Esophagus (tissue), 2 donors: Measurements from ENCODE around the gene PDE4D. TPM values are rescaled to one million over a fixed set of nuclear protein-coding genes. Genes with fewer than 3 reads are reported as not detected.
"Not testable (repeated sequence)": the region's sequence is repeated elsewhere in the genome, so short reads cannot be mapped to it uniquely, and the experiment has no call there.

Experiments
- H3K27ac ChIP-seq, 2 donors: one replicate each; pipeline ENCODE4 v1.5.1; 2013; ENCODE audit warnings: low read depth in 2 of 2, mild to moderate bottlenecking in 2 of 2, inconsistent platforms in 1 of 2, low read length in 1 of 2, moderate library complexity in 1 of 2
- H3K27me3 ChIP-seq, 2 donors: one replicate each; pipeline ENCODE4 v1.6.1; 2013; ENCODE audit warnings: low read length in 2 of 2, control low read depth in 1 of 2, mild to moderate bottlenecking in 1 of 2; ENCODE audit not compliant: insufficient read depth in 2 of 2, control insufficient read depth in 1 of 2
- H3K36me3 ChIP-seq, 2 donors: one replicate each; pipeline ENCODE4 v1.6.1; 2013; ENCODE audit warnings: low read length in 1 of 2; ENCODE audit not compliant: control insufficient read depth in 2 of 2, insufficient read depth in 2 of 2
- H3K4me1 ChIP-seq, 2 donors: one replicate each; pipeline ENCODE4 v1.6.1; 2013; ENCODE audit warnings: low read length in 1 of 2; ENCODE audit not compliant: control insufficient read depth in 2 of 2, insufficient read depth in 2 of 2
- H3K4me3 ChIP-seq, 2 donors: one replicate each; pipeline ENCODE4 v1.5.1; 2013; ENCODE audit warnings: low read length in 2 of 2, mild to moderate bottlenecking in 2 of 2, low read depth in 1 of 2, moderate library complexity in 1 of 2
- H3K9me3 ChIP-seq, 2 donors: one replicate each; pipeline ENCODE4 v1.6.1; 2013; ENCODE audit warnings: mild to moderate bottlenecking in 2 of 2, low read depth in 1 of 2, low read length in 1 of 2, moderate library complexity in 1 of 2; ENCODE audit not compliant: control insufficient read depth in 2 of 2, insufficient read depth in 1 of 2
- WGBS, 2 donors: extraction: QIAGEN DNeasy Blood & Tissue Kit; methylation state at CpG; one replicate each; pipeline ENCODE4 v1.1.7; 2013; 5-methylcytosine and 5-hydroxymethylcytosine counted together
- polyA plus RNA-seq, 2 donors: library from polyadenylated mRNA; stranded (reverse); fragments of 200-250 nt; gene quantifications; one replicate each; pipeline ENCODE4 v1.2.3, GENCODE V29; 2013
- donor health status: healthy with polysubstance abuse.
- donor health status: Bipolar disorder and iron deficiency.

The PDE4D gene
- polyA plus RNA-seq, 2 donors, result 1.5 to 2.5 TPM

DNA sequence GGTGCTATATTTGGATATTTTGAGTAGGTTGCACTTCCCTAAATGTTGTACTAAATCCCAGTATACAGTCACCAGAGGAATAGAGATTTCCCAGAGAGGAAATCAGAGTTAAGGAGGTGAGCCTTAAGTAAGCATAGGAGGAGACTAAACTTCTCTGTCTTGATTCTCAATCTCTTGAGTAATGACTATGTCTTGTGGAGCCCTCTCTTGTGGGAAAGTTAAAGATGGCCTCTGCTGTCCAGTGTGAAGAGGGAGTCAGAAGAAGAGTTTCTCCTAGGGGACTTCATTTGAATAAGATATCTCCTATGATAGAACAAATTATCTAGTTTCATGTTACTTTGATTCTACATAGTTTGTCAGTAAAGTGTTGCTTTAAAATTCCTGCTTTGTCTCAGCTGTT lies 502.5 kb downstream of the PDE4D start:
- Histone ChIP-seq H3K27ac (no peak overlapping the region), H3K27me3 (no peaks in the 10 kb centered on the region), H3K36me3 (no peaks in the 10 kb centered on the region), H3K4me3 (no peak overlapping the region), H3K4me1 (no peaks in the 10 kb centered on the region), H3K9me3 (no peaks in the 10 kb centered on the region)

DNA sequence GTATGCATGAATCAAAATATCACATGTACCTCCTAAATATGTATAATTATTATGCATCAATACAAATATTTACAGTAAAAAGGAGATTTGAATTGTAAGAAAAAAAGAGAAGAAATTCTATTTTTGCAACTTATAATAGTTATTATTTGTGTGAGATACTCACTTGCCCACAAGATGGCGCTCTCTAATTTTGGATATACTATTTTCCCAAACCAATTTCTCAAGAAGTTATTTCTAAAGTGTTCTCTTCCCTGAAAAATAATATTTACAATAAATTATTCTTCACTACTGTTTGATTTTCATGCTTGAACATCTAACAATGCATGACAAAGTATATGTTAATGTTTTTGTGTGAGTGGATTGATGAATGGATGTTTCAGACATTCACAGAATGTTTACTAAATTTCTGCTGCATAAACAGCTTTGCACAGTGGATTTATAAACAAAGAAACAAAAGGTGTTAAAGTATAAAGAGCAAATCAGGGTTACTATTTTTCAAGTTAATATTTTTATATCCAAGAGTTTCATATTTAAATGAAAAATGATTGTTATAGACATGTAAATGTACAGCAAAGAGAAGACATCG lies 503.4 kb downstream of the PDE4D start:
- Histone ChIP-seq H3K4me3 (no peak overlapping the region), H3K27ac (no peak overlapping the region), H3K4me1 (no peaks in the 10 kb centered on the region), H3K9me3 (no peaks in the 10 kb centered on the region), H3K36me3 (no peaks in the 10 kb centered on the region), H3K27me3 (no peaks in the 10 kb centered on the region)
- WGBS, 2 donors, result 48 to 50% methylated on average over 2 of the region's 2 CpGs

DNA sequence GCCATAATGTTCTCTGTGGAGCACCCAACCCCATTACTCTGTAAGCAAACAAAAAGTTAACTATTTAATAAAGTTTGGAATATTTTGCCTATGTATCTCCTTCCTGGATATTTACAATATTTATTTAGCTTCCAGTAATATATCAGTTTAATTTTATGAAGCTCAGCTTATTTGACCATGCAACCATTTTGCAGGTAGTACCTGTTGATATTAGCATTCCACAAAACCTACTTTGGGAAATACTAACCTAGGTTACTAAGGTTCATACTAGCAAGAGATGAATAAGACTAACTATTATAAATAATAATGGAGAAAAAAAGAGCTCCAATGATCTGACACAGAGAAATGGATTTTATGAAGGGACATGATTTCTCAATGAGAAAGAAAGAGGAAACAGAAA lies 506.4 kb downstream of the PDE4D start:
- no peak overlapping the region for H3K27ac ChIP-seq
- H3K4me1 ChIP-seq, result no peaks in the 10 kb centered on the region
- no peak overlapping the region for H3K4me3 ChIP-seq
- H3K27me3 ChIP-seq, result no peaks in the 10 kb centered on the region
- H3K36me3 ChIP-seq, result no peaks in the 10 kb centered on the region
- H3K9me3 ChIP-seq, result no peaks in the 10 kb centered on the region

DNA sequence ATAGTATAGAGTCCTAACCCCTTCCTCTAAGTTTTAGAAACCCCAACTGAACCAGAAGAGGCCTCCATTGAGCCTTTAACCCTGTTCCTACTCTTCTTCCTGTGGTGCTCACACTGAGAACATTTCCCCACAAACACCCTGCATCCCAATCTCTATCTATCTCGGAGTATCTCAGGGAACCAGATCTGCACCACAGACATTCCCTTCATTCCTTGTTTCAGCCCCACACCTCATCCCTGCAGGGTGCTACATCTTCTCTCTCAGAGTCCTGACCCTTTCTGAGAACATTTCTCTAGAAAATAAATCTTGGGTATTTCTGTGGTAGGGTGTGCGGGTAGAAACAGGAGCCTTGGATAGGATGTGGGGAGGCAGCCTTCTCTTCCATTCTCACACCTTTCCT lies 507.8 kb downstream of the PDE4D start:
- Histone ChIP-seq H3K27me3 (no peaks in the 10 kb centered on the region), H3K27ac (no peak overlapping the region), H3K9me3 (no peaks in the 10 kb centered on the region), H3K4me3 (no peak overlapping the region), H3K4me1 (no peaks in the 10 kb centered on the region), H3K36me3 (no peaks in the 10 kb centered on the region)
- WGBS, 2 donors, result 87 to 96% methylated on average over 2 of the region's 2 CpGs

DNA sequence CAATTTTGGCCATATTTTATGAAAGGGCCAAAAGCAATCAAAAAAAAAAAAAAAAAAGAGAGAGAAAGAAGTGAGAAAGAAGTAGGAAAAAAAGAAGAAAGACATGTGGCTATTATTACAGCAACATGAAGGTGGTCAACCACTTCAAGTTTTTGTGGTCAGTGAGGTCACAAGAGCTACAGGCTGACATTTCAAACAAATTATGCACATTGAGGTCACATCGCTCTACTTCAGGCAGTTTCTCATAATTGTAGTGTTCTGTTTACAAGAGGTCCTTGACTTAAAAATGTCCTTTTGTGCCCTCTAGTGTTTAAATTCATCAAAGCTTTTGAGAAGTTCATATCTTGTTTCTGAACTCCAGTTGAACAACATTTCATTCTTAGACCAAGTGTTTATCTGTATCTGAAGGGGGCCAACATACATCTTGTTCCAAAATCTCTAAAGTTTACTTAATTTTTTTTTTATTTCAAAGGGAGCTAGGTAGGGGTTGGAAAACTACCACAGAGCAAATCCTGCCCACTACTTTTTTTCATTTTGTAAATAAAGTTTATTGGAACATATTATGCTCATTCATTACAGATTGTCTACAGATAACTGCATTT lies 513.1 kb downstream of the PDE4D start:
- H3K4me3 ChIP-seq, result no peak overlapping the region
- H3K27me3 ChIP-seq, result no peaks in the 10 kb centered on the region
- H3K4me1 ChIP-seq, result no peaks in the 10 kb centered on the region
- no peaks in the 10 kb centered on the region for H3K36me3 ChIP-seq
- no peak overlapping the region for H3K27ac ChIP-seq
- WGBS, 2 donors, result 15 to 16% methylated on average over 1 of the region's 1 CpG
- no peaks in the 10 kb centered on the region for H3K9me3 ChIP-seq

DNA sequence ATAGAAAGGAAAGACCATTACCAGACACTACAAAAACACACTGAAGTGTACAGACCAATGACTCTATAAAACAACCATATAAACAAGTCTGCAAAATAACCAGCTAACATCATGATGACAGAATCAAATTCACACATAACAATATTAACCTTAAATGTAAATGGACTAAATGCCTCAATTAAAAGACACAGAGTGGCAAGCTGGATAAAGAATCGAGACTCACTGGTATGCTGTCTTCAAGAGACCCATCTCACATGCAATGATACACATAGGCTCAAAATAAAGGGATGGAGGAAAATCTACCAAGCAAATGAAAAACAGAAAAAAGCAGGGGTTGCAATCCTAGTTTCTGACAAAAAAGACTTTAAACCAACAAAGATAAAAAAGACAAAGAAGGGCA lies 519.5 kb downstream of the PDE4D start:
- H3K4me1 ChIP-seq, H3K27me3 ChIP-seq, H3K36me3 ChIP-seq, H3K9me3 ChIP-seq, H3K4me3 ChIP-seq, H3K27ac ChIP-seq: not testable (repeated sequence)
- WGBS, 2 donors, result 91 to 92% methylated on average over 1 of the region's 1 CpG

DNA sequence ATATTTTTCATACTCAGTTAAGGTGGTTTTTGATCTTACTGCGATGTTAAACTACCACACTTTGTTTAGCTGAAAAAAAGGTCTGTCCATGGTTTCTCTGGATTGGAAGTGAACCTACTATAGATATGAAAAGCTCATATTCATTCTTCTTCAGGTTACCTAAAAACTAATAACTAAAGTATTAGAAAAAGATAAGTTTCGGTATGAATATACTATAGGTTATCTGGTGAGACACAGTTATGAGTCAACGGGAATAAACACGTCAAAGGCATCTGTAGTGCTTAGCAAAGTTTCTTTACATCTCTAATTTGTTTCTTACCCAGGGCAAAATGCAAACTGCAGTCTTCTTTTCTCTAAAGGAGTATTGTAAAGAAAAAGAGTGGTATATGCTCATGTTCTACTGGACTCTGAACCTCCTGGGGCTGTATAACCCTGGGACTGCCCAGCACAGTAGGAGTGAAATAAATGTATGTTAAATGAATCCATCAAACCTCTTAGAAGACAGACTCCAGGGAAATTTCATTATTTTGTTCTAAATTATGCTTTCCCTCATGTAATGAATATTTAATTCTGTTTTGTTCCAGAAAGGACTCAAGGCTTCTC lies 521.9 kb downstream of the PDE4D start:
- no peaks in the 10 kb centered on the region for H3K4me1 ChIP-seq
- WGBS, 2 donors, result 62 to 64% methylated on average over 4 of the region's 4 CpGs

DNA sequence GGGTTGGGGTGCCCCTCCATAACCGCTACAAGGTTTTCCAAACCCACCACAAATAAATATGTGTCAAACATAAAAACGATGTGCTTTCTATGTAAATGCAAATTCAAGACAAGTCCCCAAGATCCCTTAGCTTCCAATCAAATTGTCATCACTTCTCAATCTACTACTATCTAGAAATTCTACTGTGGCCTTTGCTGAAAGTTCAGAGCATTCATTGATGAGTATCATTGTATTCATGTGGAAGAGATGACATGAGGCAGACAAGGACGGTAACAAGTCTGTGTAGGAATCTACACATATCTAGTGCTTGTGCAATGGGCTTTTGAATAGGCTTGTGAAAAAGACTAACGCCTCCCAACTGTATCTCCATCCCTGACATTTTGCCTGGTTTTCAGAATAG lies 524.6 kb downstream of the PDE4D start:
- 91 to 92% methylated on average over 4 of the region's 4 CpGs for WGBS, 2 donors

More for the DNA sequence above, 521.9 kb downstream of the PDE4D start:
- Histone ChIP-seq H3K27me3 (no peaks in the 10 kb centered on the region), H3K4me3 (no peak overlapping the region), H3K36me3 (no peaks in the 10 kb centered on the region), H3K27ac (no peak overlapping the region), H3K9me3 (no peaks in the 10 kb centered on the region)

DNA sequence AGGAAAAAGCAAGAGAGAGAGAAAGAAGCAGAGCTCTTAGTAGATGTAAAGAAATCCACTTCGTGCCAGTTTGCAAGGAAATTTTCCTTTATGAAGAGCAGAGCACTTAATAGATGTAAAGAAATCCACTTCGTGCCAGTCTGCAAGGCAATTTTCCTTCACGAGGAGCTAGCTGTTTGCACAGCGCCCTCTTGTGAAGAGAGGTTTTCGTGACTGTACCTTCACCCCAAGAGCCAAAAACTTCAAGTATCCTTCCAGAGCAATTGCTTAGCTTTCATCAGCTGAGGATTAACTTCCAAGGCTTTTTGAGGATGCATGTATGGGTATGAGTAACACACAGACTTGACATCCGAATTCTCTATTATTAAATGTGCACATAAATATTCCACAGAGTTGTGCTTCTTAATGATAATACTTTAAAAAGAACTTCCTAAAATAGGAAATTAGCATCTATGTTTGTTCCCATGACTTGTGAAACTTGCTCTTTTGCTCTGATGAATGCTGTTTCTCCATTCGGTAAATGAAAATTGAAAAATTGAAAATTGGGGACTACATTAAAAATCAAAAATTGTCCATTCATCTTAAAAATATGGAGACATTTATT lies 525.6 kb downstream of the PDE4D start:
- Histone ChIP-seq H3K27ac (no peak overlapping the region), H3K9me3 (no peaks in the 10 kb centered on the region), H3K4me3 (no peak overlapping the region), H3K4me1 (no peaks in the 10 kb centered on the region), H3K27me3 (no peaks in the 10 kb centered on the region), H3K36me3 (no peaks in the 10 kb centered on the region)
- 12 to 13% methylated on average over 7 of the region's 7 CpGs for WGBS, 2 donors

More for the DNA sequence above, 524.6 kb downstream of the PDE4D start:
- H3K27me3 ChIP-seq, result no peaks in the 10 kb centered on the region
- no peaks in the 10 kb centered on the region for H3K36me3 ChIP-seq
- no peaks in the 10 kb centered on the region for H3K9me3 ChIP-seq
- no peak overlapping the region for H3K4me3 ChIP-seq
- H3K4me1 ChIP-seq, result no peaks in the 10 kb centered on the region
- no peak overlapping the region for H3K27ac ChIP-seq

DNA sequence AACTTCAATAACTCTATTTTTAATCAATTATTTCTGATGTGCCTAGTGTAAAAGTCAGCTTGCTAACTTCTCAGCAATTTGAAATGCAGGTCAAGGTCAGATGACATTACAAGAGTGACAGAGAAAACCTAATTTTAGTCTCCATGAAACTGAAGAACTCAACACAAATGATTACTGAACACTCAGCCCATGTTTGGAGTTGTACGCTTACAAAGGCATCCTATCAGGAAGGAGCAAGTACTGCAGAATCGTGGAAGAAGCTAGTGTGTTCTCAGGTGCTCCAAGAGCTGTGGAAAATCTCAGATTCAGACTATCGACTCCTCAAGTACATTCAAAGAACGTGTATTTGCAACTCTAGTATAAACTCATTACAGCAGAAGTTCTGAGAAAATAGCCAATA lies 526.7 kb downstream of the PDE4D start:
- Histone ChIP-seq H3K9me3 (no peaks in the 10 kb centered on the region), H3K27ac (no peak overlapping the region), H3K4me3 (no peak overlapping the region), H3K36me3 (no peaks in the 10 kb centered on the region), H3K4me1 (no peaks in the 10 kb centered on the region), H3K27me3 (no peaks in the 10 kb centered on the region)
- WGBS, 2 donors, result 77 to 89% methylated on average over 4 of the region's 4 CpGs
